Neuron (in vitro differentiated cells): ENCODE data around the gene RASL12.
"Not testable (repeated sequence)": the region's sequence is repeated elsewhere in the genome, so short reads cannot be mapped to it uniquely, and the experiment has no call there.

ENCODE experiments used
- H2AFZ ChIP-seq: one replicate; pipeline ENCODE4 v1.6.1; 2013; ENCODE audit warnings: low read depth, mild to moderate bottlenecking, inconsistent platforms, low read length, moderate library complexity
- H3K27me3 ChIP-seq: one replicate; pipeline ENCODE4 v1.6.1; 2013; ENCODE audit warnings: low read length; ENCODE audit not compliant: insufficient read depth
- H3K36me3 ChIP-seq: one replicate; pipeline ENCODE4 v1.6.1; 2013; ENCODE audit warnings: low read length; ENCODE audit not compliant: insufficient read depth
- H3K4me1 ChIP-seq: one replicate; pipeline ENCODE4 v1.6.1; 2013; ENCODE audit warnings: low read length; ENCODE audit not compliant: insufficient read depth
- H3K4me3 ChIP-seq: 2 replicates; pipeline ENCODE4 v1.5.1; 2013; ENCODE audit warnings: mild to moderate bottlenecking, low read length, moderate library complexity
- H3K9me3 ChIP-seq: one replicate; pipeline ENCODE4 v1.6.1; 2013; ENCODE audit warnings: low read length

Gene RASL12

GRCh38 chr15:65076486-65077290, 8.9 kb upstream of the RASL12 start, which contains the start of gene KBTBD13:
KBTBD13 (plus strand) TSS chr15:65076746; CDS start chr15:65076816, 70 bp downstream.
- Histone ChIP-seq H3K4me3 (no peak within 1 kb of the TSS), H3K4me1 (peaks cover under 1% of the 10 kb centered on the region), H3K27me3 (no peaks in the 10 kb centered on the region), H3K9me3 (peaks cover 3% of the 10 kb centered on the region), H3K36me3 (no peaks in the 10 kb centered on the region), H2AFZ (no peak within 1 kb of the TSS)

GRCh38 chr15:65075607-65076395, 8.0 kb upstream of the RASL12 start:
- H3K36me3 ChIP-seq, H2AFZ ChIP-seq, H3K27me3 ChIP-seq, H3K9me3 ChIP-seq, H3K4me3 ChIP-seq, H3K4me1 ChIP-seq: not testable (repeated sequence)

- not testable (repeated sequence) for H3K36me3 ChIP-seq, H3K27me3 ChIP-seq, H3K4me1 ChIP-seq, H2AFZ ChIP-seq, H3K4me3 ChIP-seq, H3K9me3 ChIP-seq
These were observed 7.2 kb upstream of the RASL12 start for GRCh38 chr15:65074946-65075345.

GRCh38 chr15:65072617-65073016, 4.8 kb upstream of the RASL12 start:
- Histone ChIP-seq H3K9me3 (peaks cover 1% of the 10 kb centered on the region), H3K36me3 (no peaks in the 10 kb centered on the region), H2AFZ (no peak overlapping the region), H3K4me3 (no peak overlapping the region), H3K27me3 (peaks cover 22% of the 10 kb centered on the region), H3K4me1 (no peaks in the 10 kb centered on the region)

GRCh38 chr15:65072027-65072426, 4.2 kb upstream of the RASL12 start:
- peaks cover 27% of the 10 kb centered on the region for H3K27me3 ChIP-seq
- H3K9me3 ChIP-seq, result no peaks in the 10 kb centered on the region
- H3K4me3 ChIP-seq, result no peak overlapping the region
- H3K4me1 ChIP-seq, result no peaks in the 10 kb centered on the region
- H2AFZ ChIP-seq, result no peak overlapping the region
- H3K36me3 ChIP-seq, result no peaks in the 10 kb centered on the region

- Histone ChIP-seq H3K36me3 (no peaks in the 10 kb centered on the region), H3K4me3 (no peak overlapping the region), H2AFZ (no peak overlapping the region), H3K27me3 (peaks cover 32% of the 10 kb centered on the region), H3K4me1 (no peaks in the 10 kb centered on the region), H3K9me3 (no peaks in the 10 kb centered on the region)
These were observed 3.6 kb upstream of the RASL12 start for GRCh38 chr15:65071381-65071811.

- H3K9me3 ChIP-seq, result no peaks in the 10 kb centered on the region
- no peaks in the 10 kb centered on the region for H3K36me3 ChIP-seq
- H2AFZ ChIP-seq, result no peak overlapping the region
- H3K27me3 ChIP-seq, result peaks cover 35% of the 10 kb centered on the region
- H3K4me1 ChIP-seq, result no peaks in the 10 kb centered on the region
- H3K4me3 ChIP-seq, result no peak overlapping the region
These were observed 2.2 kb upstream of the RASL12 start for GRCh38 chr15:65069779-65070546.

GRCh38 chr15:65069179-65069578, 1.4 kb upstream of the RASL12 start:
- Histone ChIP-seq H3K4me3 (no peak overlapping the region), H2AFZ (no peak overlapping the region), H3K27me3 (peaks cover 35% of the 10 kb centered on the region), H3K4me1 (no peaks in the 10 kb centered on the region), H3K9me3 (no peaks in the 10 kb centered on the region), H3K36me3 (no peaks in the 10 kb centered on the region)

- Histone ChIP-seq H3K36me3 (no peaks in the 10 kb centered on the region), H2AFZ (no peak overlapping the region), H3K9me3 (no peaks in the 10 kb centered on the region), H3K27me3 (peaks cover 35% of the 10 kb centered on the region), H3K4me1 (no peaks in the 10 kb centered on the region), H3K4me3 (no peak overlapping the region)
These were observed 605 bp upstream of the RASL12 start for GRCh38 chr15:65068403-65068788.

GRCh38 chr15:65067317-65067644, 510 bp downstream of the RASL12 start:
- no peak overlapping the region for H3K4me3 ChIP-seq

GRCh38 chr15:65066635-65067316, 1.0 kb downstream of the RASL12 start:
- Histone ChIP-seq H2AFZ (no peak overlapping the region), H3K27me3 (peaks cover 35% of the 10 kb centered on the region), H3K4me3 (no peak overlapping the region), H3K36me3 (no peaks in the 10 kb centered on the region), H3K9me3 (no peaks in the 10 kb centered on the region), H3K4me1 (no peaks in the 10 kb centered on the region)

More at GRCh38 chr15:65067317-65067644, 510 bp downstream of the RASL12 start:
- no peaks in the 10 kb centered on the region for H3K4me1 ChIP-seq
- H3K27me3 ChIP-seq, result peaks cover 35% of the 10 kb centered on the region
- H3K9me3 ChIP-seq, result no peaks in the 10 kb centered on the region
- no peaks in the 10 kb centered on the region for H3K36me3 ChIP-seq
- no peak overlapping the region for H2AFZ ChIP-seq

GRCh38 chr15:65066001-65066634, 1.7 kb downstream of the RASL12 start:
- H3K36me3 ChIP-seq, result no peaks in the 10 kb centered on the region
- H3K27me3 ChIP-seq, result peaks cover 35% of the 10 kb centered on the region
- no peak overlapping the region for H3K4me3 ChIP-seq
- H3K4me1 ChIP-seq, result no peaks in the 10 kb centered on the region
- H3K9me3 ChIP-seq, result no peaks in the 10 kb centered on the region
- H2AFZ ChIP-seq, result no peak overlapping the region
